Endometrial microvascular endothelial cells (primary cell): ENCODE measurements around the gene AUNIP. TPM values are rescaled to one million over a fixed set of nuclear protein-coding genes. Genes with fewer than 3 reads are reported as not detected.
"Not testable (repeated sequence)": the region's sequence is repeated elsewhere in the genome, so short reads cannot be mapped to it uniquely, and the experiment has no call there.

Source experiments
- in situ Hi-C: cut with HindIII; loops from 2 replicates; pipeline ENCODE4 v1.10.0; 2017; ENCODE audit warnings: low sequenced_read_pairs, low pct_unique_long_range_greater_than_20kb; ENCODE audit errors: inconsistent ontology term
- total RNA-seq: library from RNA; depleted of rRNA; stranded (reverse); fragments of >200 nt; gene quantifications from one replicate; pipeline ENCODE4 v1.2.3, GENCODE V29; 2015; ENCODE audit errors: inconsistent ontology term

The AUNIP gene
- total RNA-seq, 1 donor from 2014 or later: 1.6 TPM

GRCh38 chr1:25870614-25871013, 11.4 kb upstream of the AUNIP start:
- in situ Hi-C loops: no loop called here

- in situ Hi-C loops: no loop called here
These were observed 10.8 kb upstream of the AUNIP start for GRCh38 chr1:25869909-25870606.

GRCh38 chr1:25867210-25867991, 8.1 kb upstream of the AUNIP start:
- in situ Hi-C loops: no loop called here

GRCh38 chr1:25866288-25866687, 7.0 kb upstream of the AUNIP start:
- in situ Hi-C loops: no loop called here

- in situ Hi-C loops: no loop called here
These were observed 5.2 kb upstream of the AUNIP start for GRCh38 chr1:25864434-25864833.

- in situ Hi-C loops: no loop called here
These were observed 4.4 kb upstream of the AUNIP start for GRCh38 chr1:25863486-25864262.

- in situ Hi-C loops: no loop called here
These were observed 3.7 kb upstream of the AUNIP start for GRCh38 chr1:25862785-25863485.

GRCh38 chr1:25861316-25862286, 2.3 kb upstream of the AUNIP start:
- in situ Hi-C loops: no loop called here

- in situ Hi-C loops: no loop called here
These were observed 763 bp downstream of the AUNIP start for GRCh38 chr1:25858494-25858893.

GRCh38 chr1:25856856-25857255, 2.4 kb downstream of the AUNIP start:
- in situ Hi-C loops: no loop called here

- in situ Hi-C loops: no loop called here
These were observed 4.7 kb downstream of the AUNIP start for GRCh38 chr1:25854554-25854953.

- in situ Hi-C loops: no loop called here
These were observed 10.7 kb downstream of the AUNIP start for GRCh38 chr1:25848531-25848930.

GRCh38 chr1:25847929-25848328, 11.3 kb downstream of the AUNIP start:
- in situ Hi-C loops: no loop called here

- in situ Hi-C loops: no loop called here
These were observed 13.6 kb downstream of the AUNIP start for GRCh38 chr1:25845664-25846063.

GRCh38 chr1:25844536-25845337, 14.5 kb downstream of the AUNIP start:
- in situ Hi-C loops: no loop called here

GRCh38 chr1:25843483-25843882, 15.8 kb downstream of the AUNIP start:
- in situ Hi-C loops: no loop called here

GRCh38 chr1:25839808-25840207, 19.4 kb downstream of the AUNIP start:
- in situ Hi-C loops: not testable (repeated sequence)
